OCI-LY3 (cell line): ENCODE measurements around the gene SLC38A1.

ENCODE experiments used
- EZH2phosphoT487 ChIP-seq: fragments of 200-600 bp; shearing (Covaris generic); IDR thresholded peaks from 2 replicates; pipeline ENCODE4 v1.6.1; 2018; ENCODE audit warnings: antibody characterized with exemption, mixed run types, low read depth
- TF ChIP-seq, protein P1 (sequence below): fragments of 200-600, 300-600 bp; sonication (generic); IDR thresholded peaks from 2 replicates; pipeline ENCODE4 v1.5.1; 2014; ENCODE audit warnings: antibody characterized with exemption, low read length, low read depth

DNA sequence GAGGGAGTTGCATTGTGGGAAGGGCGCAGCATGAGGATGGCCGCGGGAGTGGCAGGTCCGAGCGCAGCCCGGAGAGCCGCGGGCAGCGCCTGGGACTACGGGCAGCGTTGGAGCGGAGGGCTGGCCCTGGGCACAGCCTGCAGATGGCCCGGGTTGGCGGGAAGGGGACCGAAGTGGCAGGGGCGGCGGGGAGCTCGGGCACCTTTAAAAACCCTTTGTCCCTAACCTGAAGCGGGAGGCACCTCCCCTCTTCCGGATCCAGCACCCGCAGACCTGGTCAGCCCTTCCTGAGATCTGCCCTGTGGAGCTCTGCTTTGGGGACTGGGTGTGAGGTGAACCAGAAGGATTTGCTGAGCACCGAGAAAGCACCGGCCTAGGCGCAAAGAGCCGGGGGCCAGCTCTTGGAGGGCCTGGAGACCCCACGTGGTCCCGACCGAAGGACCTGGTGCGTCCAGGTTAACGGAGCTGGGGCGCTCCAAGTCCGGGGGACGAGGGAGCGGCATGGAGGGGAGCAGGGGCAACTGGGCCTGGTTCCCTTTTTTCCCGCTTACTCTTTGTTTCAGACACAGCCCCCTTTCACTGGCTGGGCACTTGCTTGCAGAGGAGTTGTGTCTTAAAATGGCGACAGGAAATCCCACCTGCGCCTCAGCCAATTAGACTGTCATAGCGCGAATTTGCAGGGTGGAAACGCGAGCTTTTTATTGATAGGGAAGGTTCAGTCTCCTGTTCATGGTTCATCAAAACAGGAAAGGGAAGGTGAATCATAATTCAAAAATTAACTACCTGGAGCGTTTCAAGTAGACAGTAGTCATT is 792 bp upstream of the SLC38A1 start:
- TF ChIP-seq, protein P1, sequence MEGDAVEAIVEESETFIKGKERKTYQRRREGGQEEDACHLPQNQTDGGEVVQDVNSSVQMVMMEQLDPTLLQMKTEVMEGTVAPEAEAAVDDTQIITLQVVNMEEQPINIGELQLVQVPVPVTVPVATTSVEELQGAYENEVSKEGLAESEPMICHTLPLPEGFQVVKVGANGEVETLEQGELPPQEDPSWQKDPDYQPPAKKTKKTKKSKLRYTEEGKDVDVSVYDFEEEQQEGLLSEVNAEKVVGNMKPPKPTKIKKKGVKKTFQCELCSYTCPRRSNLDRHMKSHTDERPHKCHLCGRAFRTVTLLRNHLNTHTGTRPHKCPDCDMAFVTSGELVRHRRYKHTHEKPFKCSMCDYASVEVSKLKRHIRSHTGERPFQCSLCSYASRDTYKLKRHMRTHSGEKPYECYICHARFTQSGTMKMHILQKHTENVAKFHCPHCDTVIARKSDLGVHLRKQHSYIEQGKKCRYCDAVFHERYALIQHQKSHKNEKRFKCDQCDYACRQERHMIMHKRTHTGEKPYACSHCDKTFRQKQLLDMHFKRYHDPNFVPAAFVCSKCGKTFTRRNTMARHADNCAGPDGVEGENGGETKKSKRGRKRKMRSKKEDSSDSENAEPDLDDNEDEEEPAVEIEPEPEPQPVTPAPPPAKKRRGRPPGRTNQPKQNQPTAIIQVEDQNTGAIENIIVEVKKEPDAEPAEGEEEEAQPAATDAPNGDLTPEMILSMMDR = no peak
- TF ChIP-seq EZH2phosphoT487 = no peak
